Activated T-helper 1 cell treated with anti-CD3 and anti-CD28 coated beads, Interleukin-2, amount 50 U/mL, for 16 hours (primary cell): Measurements from ENCODE around the gene ACADS.

ENCODE experiments used
- DNase-seq, 2 donors: peaks; one replicate each; pipeline ENCODE4 v3.0.0-alpha.2; 2020; ENCODE audit warnings: low read depth in 1 of 2, low spot score in 1 of 2

ACADS gene

GRCh38 chr12:120755269-120755668 lies 29.6 kb downstream of the ACADS start:
- no peak for DNase-seq

DNA sequence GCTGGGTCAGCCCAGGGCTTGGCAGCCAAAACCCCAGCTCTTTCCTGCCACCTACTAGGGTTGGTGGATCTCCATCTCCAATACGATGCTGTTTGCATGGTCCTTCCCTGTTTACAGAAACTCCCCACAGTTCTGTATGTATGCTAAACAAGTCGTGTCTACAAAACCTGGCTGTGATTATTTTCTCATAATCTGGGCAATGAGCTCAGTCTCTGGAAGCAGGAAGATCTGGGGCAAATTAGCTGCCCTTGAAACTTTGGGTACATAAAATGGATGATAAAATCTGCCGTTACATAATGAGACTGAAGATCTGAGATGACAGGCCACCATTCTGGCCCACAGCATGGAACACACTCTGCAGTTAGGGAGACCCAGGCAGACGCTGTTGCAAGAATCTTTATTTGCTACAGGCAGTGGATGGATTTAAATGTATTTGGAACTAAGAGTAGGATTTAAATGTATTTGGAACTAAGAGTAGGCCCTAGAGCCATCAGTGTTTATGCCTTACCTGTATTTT lies 31.7 kb downstream of the ACADS start:
- DNase-seq = no peak

DNA sequence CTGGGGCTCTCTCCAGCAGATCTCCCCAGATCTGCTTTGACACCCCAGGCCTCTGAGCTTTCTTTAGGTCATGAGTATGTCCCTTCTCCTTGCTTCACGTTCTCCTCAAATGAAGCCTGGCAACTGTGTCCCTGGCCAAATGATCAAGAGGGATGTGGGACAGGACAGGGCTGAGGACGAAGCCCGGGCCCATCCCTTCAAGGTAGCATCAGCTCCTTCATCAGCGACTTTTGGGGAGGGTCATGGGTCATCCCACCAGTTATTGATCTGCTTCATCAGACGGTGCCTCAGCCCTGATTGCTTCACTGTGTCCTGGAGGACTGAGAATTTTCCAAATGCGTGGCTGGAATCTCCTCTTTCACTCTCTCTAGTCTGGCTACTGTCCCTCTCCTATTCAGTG lies 32.3 kb downstream of the ACADS start:
- no peak for DNase-seq

DNA sequence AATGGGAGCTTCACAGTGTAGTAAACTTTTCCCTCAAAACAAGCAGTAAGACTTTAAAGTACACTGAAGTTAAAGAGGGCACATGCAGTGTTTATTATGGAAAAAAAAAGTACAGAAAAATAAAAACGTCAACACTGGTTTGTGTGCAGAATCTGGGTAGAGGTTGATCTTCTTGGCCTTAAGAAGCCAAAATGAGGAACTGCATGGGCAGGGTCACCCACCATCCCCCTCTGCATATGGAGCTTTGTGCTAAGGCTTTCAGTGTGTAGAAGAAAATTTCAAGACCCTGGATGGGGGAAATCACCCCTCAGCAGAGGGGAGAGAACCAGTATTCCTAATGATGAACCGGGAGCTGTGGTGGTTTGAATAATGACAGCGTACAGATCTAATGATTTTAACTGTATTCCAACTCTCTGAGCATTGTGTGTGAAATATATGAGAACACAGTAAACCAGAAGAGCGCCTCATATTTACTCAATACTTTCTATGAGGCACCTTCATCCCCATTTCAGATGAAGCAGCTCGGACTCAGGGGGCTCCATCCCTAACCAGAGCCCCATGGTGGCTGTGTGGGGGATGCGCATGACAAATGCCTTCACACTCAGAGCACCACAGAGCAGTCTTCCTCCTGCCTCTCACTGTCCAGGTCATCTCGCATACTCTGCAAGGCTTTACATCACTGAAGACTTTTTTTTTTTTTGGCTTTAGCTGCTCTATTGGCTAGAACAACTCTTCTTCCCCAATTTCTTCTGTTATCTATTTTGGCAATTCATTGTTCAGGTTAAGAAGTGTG lies 33.4 kb downstream of the ACADS start:
- no peak for DNase-seq

- DNase-seq = no peak
Observed at GRCh38 chr12:120759591-120760348, 34.1 kb downstream of the ACADS start.

DNA sequence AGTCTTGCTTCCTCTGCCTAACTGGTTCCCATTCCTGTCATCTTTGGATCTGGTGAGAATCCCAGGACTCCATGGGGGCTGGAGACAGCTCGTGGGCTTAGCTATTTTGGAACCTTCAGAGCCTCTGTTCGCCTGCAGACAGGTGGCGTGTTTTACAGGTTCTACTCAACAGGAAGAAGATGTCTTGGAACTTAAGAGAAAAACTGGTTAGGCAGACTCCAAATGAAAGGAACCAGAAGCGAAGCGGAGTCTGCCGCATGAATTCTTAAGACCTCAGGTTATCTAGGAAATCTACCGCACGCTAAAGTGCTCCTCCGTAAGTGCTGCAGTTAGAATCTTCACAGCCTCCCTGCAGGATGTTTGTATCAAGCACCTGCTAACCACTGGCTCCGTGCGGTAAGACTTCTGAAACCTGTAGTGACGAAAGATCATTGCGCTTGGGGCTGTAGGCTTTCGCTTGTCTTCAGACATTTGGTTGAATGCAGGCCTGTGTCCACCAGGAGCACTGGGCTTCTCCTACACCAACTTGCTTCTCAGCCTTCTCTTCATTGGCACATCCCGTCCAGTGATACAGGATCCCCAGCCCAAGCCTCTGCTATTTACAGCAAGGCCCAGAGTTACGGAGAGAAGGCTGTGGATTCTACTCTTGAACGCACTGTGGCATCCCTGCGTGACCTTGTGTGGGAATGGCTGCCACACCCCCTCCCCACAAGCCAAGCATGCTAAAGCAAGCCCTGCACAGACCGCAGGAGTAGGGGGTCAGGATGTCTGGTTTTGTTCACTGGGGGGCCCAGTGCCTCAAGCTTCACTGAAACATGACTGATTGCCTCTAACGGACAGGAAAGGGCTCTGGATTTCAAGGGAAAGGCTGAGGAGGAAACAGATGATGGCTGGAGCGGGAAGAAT lies 35.0 kb downstream of the ACADS start:
- DNase-seq = no peak

GRCh38 chr12:120761519-120761934 lies 35.9 kb downstream of the ACADS start:
- DNase-seq = no peak

DNA sequence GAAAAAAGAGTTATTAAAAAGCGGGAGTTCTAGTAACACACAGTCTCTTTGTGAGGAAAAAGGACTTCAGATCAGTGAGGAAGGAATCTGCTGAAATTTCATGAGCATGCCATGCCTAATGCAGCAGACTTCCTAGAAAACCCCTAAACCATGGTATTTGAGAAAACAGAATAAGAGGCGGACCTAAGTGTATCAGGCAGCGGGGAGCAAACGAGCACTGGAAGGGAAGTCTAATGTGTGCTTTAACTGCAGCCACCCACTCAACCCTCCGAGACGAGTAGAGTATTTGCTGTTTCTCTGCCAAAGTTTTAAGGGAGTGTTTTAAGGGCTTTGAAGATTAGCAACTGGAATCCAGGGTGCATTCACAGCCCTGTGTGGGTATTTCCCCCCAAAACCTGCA lies 36.5 kb downstream of the ACADS start:
- DNase-seq = no peak

DNA sequence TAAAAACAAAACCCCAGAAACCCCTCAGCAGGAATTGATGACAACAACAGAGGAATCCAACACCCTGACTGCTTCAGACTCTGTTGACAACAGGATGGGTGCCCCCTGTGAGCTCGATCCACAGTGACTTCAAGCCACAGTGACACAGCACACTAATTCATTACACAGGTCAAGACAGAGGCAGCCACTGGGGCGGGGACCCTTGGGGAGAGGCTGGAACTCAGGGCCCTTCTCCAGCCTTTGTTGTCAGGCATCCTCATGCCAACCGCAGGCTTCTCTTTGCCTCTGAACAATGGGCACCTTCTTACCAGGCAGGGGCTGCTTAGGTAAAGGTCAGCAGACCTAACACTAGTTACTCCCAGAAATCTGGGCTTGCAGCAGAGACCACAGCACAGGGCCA lies 37.6 kb downstream of the ACADS start:
- DNase-seq = no peak

DNA sequence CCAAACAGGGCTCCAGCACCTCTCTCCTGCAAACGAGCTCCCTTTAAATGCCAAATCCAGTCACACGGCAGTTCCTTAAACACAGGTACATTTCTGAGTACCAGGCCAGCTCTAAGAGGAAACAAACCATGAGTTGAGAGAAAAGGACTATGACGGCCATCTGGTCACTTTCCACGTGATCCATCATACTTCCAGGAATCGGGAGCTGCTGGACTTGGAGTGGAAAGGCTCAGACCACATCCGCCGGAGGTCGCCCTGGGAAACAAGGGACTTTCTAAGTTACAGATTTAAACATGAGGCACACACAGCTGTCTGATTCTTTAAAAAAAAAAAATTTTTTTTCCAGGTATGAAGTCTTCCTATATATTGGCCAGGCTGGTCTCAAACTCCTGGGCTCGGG lies 39.2 kb downstream of the ACADS start:
- DNase-seq = no peak

GRCh38 chr12:120766566-120766965 lies 40.9 kb downstream of the ACADS start:
- no peak for DNase-seq

- DNase-seq = no peak
Observed at GRCh38 chr12:120767071-120768024, 41.7 kb downstream of the ACADS start.

- no peak for DNase-seq
Observed at GRCh38 chr12:120771097-120771496, 45.5 kb downstream of the ACADS start.

- no peak for DNase-seq
Observed at GRCh38 chr12:120774169-120774916, 48.7 kb downstream of the ACADS start.

- DNase-seq = no peak
Observed at GRCh38 chr12:120775862-120776552, 50.4 kb downstream of the ACADS start.

DNA sequence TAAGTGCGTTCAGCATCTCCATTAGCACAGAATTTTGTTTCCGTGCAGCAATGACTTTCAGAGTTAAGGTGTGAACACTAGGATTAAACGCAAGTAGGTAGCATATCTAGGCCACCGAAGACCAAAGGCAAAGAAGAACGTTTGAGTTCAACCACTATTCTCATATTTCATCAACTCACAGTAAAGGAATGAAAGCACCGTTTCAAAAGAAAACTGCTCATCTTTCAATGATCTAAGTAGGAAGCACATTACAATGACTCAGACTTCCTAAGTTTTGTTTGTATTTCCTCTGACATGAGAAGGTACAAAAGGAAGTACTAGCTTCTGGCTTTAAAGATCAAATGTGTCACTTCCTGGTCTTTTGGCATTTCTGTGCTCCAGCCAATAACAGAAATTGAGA lies 57.6 kb downstream of the ACADS start:
- DNase-seq = no peak

DNA sequence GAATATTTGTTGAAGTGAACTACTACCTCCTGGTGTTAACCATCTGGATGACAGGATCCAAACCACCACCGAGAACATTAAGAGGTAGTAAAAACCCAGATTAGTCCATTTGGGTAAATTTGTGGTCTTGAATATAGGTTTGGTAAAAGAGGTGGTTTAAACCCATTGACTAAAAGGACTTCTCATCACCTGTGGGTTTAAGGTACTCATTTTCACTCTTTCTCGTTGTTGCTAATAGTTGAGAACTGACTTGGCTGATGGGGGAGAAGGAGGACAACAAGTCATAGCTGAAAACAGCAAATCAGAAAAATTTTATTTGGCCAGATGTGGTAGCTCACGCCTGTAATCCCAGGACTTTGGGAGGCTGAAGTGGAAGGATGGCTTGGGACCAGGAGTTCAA lies 59.2 kb downstream of the ACADS start:
- no peak for DNase-seq

GRCh38 chr12:120787889-120788288 lies 62.3 kb downstream of the ACADS start:
- no peak for DNase-seq
